Neuronal stem cell (in vitro differentiated cells): ENCODE results near the gene ZNF280B.
"Not testable (repeated sequence)": the region's sequence is repeated elsewhere in the genome, so short reads cannot be mapped to it uniquely, and the experiment has no call there.

Source experiments
- DNase-seq: peaks from one replicate; pipeline ENCODE4 v3.0.0-alpha.2; 2013; ENCODE audit warnings: low spot score
- H2AFZ ChIP-seq: one replicate; pipeline ENCODE4 v1.6.1; 2013; ENCODE audit warnings: mild to moderate bottlenecking, low read length, inconsistent platforms
- H2AK5ac ChIP-seq: 2 replicates; pipeline ENCODE4 v1.6.1; 2013; ENCODE audit warnings: low read depth, mild to moderate bottlenecking, inconsistent platforms, low read length, moderate library complexity, mixed read lengths
- H2BK120ac ChIP-seq: 2 replicates; pipeline ENCODE4 v1.6.1; 2013; ENCODE audit warnings: low read depth, mild to moderate bottlenecking, inconsistent platforms, low read length, moderate library complexity, mixed read lengths
- H2BK12ac ChIP-seq: one replicate; pipeline ENCODE4 v1.6.1; 2013; ENCODE audit warnings: low read length, inconsistent platforms
- H2BK15ac ChIP-seq: 2 replicates; pipeline ENCODE4 v1.6.1; 2013; ENCODE audit warnings: mild to moderate bottlenecking, low read length, inconsistent platforms, mixed read lengths
- H2BK5ac ChIP-seq: one replicate; pipeline ENCODE4 v1.6.1; 2013; ENCODE audit warnings: inconsistent platforms, mild to moderate bottlenecking, low read length, moderate library complexity
- H3K14ac ChIP-seq: one replicate; pipeline ENCODE4 v1.6.1; 2013; ENCODE audit warnings: low read length, inconsistent platforms
- H3K18ac ChIP-seq: 2 replicates; pipeline ENCODE4 v1.6.1; 2013; ENCODE audit warnings: low read length, inconsistent platforms
- H3K23ac ChIP-seq: 2 replicates; pipeline ENCODE4 v1.6.1; 2013; ENCODE audit warnings: low read depth, mild to moderate bottlenecking, mixed read lengths, low read length, inconsistent platforms; ENCODE audit not compliant: poor library complexity
- H3K27ac ChIP-seq: replicated peaks from 3 replicates; pipeline ENCODE4 v1.5.1; 2013; ENCODE audit warnings: low read length, inconsistent platforms
- H3K27me3 ChIP-seq, 3 experiments: 2 replicates each; pipeline ENCODE4 v1.6.1; 2013; ENCODE audit warnings: low read length in 3 of 3, mild to moderate bottlenecking in 2 of 3, inconsistent platforms in 1 of 3, low read depth in 1 of 3, mixed read lengths in 1 of 3, moderate library complexity in 1 of 3; ENCODE audit not compliant: control insufficient read depth in 3 of 3, insufficient read depth in 3 of 3
- H3K36me3 ChIP-seq, 2 donors: replicated peaks in 1 of 2; 2 replicates each; pipeline ENCODE4 v1.6.1; 2013; ENCODE audit warnings: low read length in 2 of 2; ENCODE audit not compliant: control insufficient read depth in 2 of 2, insufficient read depth in 2 of 2
- H3K4ac ChIP-seq: 2 replicates; pipeline ENCODE4 v1.6.1; 2013; ENCODE audit warnings: inconsistent platforms, mild to moderate bottlenecking, low read length, moderate library complexity
- H3K4me1 ChIP-seq, 2 donors: 1 replicate in 1 of 2; 2 replicates in 1 of 2; pipeline ENCODE4 v1.6.1; 2013; ENCODE audit warnings: low read length in 2 of 2, low read depth in 1 of 2; ENCODE audit not compliant: control insufficient read depth in 2 of 2, insufficient read depth in 1 of 2
- H3K4me2 ChIP-seq: one replicate; pipeline ENCODE4 v1.6.1; 2013; ENCODE audit warnings: mild to moderate bottlenecking, low read length, inconsistent platforms; ENCODE audit not compliant: insufficient read depth, poor library complexity, severe bottlenecking
- H3K4me3 ChIP-seq, 2 donors: 2 replicates each; pipeline ENCODE4 v1.5.1; 2013; ENCODE audit warnings: low read length in 2 of 2, mild to moderate bottlenecking in 2 of 2, inconsistent platforms in 1 of 2, moderate library complexity in 1 of 2
- H3K79me1 ChIP-seq: one replicate; pipeline ENCODE4 v1.6.1; 2013; ENCODE audit warnings: low read depth, mild to moderate bottlenecking, inconsistent platforms, low read length, moderate library complexity
- H3K9ac ChIP-seq: one replicate; pipeline ENCODE4 v1.6.1; 2013; ENCODE audit warnings: mild to moderate bottlenecking, low read depth, low read length, inconsistent platforms; ENCODE audit not compliant: poor library complexity
- H3K9me3 ChIP-seq, 2 donors: replicated peaks in 1 of 2; 2 replicates each; pipeline versions ENCODE3 to v1.6.1; 2013; ENCODE audit warnings: low read length in 2 of 2, mild to moderate bottlenecking in 2 of 2, inconsistent platforms in 1 of 2, low read depth in 1 of 2, mixed read lengths in 1 of 2, moderate library complexity in 1 of 2; ENCODE audit not compliant: control insufficient read depth in 2 of 2, insufficient read depth in 1 of 2
- H4K8ac ChIP-seq: one replicate; pipeline ENCODE4 v1.6.1; 2013; ENCODE audit warnings: low read depth, mild to moderate bottlenecking, inconsistent platforms, low read length, moderate library complexity
- H4K91ac ChIP-seq: one replicate; pipeline ENCODE4 v1.6.1; 2013; ENCODE audit warnings: low read length, low read depth, mild to moderate bottlenecking, inconsistent platforms; ENCODE audit not compliant: poor library complexity
- WGBS, 2 donors: extraction: QIAGEN DNeasy Blood & Tissue Kit; methylation state at CpG; one replicate each; pipeline ENCODE4 v1.1.7; 2013; ENCODE audit warnings: missing lambda C conversion rate in 2 of 2, mixed read lengths in 1 of 2; ENCODE audit not compliant: insufficient read length in 2 of 2, insufficient replicate concordance in 1 of 2; ENCODE audit errors: extremely low coverage in 2 of 2; 5-methylcytosine and 5-hydroxymethylcytosine counted together

Gene ZNF280B

DNA sequence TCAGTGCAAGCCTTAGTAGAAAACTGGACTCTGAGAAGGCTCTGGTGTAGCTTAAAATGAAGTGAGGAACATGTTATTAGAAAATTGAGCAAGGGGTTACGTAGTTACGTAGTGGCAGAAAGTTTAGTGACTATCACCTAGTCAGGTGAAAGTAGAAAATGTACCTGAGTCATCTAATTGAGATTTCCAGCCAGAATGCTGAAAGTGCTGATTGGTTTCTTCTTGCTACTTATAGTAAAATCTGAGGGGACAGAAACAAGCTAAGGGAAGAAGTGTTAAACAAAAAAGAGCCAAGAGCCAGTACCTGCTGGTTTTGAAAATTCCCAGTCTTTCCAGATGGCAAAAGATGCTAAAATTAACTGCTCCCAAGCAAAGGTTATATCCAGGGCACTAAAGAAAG lies 29.4 kb downstream of the ZNF280B start:
- H4K8ac ChIP-seq: no peak overlapping the region

DNA sequence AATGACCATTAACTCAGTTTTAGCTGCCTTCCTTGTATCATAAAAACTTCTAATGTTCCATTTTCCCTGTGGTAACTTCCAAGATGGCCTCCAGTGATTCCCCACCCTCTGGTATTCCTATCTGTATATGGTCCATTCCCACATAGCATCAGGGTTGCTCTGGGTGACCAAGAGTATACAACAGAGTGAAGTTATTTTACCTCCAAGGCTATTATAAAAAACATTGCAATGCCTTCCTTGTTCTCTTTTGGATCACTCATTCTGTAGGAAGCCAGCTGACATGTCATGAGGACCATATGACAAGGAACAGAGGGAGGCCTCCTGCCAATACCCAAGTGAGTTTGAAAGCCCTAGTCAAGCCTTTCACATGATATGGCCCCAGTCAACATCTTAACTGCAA lies 30.1 kb downstream of the ZNF280B start:
- Histone ChIP-seq H2BK120ac (no peak overlapping the region), H2AFZ (peak overlapping the region; percentile 71), H3K9me3 (no peaks in the 10 kb centered on the region), H4K91ac (no peak overlapping the region), H3K4me3 (no peak overlapping the region), H3K4me2 (no peak overlapping the region), H2AK5ac (no peak overlapping the region), H3K14ac (no peak overlapping the region), H3K27ac (no peak overlapping the region), H2BK5ac (no peak overlapping the region), H2BK12ac (no peak overlapping the region), H3K4me1 (peaks cover 4 to 9% of the 10 kb centered on the region in 2 donors), H4K8ac (no peak overlapping the region), H3K18ac (no peak overlapping the region), H3K79me1 (no peaks in the 10 kb centered on the region), H3K9ac (no peak overlapping the region), H2BK15ac (no peak overlapping the region), H3K4ac (no peak overlapping the region), H3K27me3 (no peaks in the 10 kb centered on the region), H3K23ac (no peak overlapping the region), H3K36me3 (no peaks in the 10 kb centered on the region)
- DNase-seq: no peak

More for the DNA sequence above, 29.4 kb downstream of the ZNF280B start:
- Histone ChIP-seq H4K91ac (no peak overlapping the region), H2BK12ac (no peak overlapping the region), H3K4me1 (peaks cover 4 to 9% of the 10 kb centered on the region in 2 donors), H2AK5ac (no peak overlapping the region), H3K9ac (no peak overlapping the region), H3K79me1 (no peaks in the 10 kb centered on the region), H3K14ac (no peak overlapping the region), H2BK120ac (no peak overlapping the region), H2AFZ (no peak overlapping the region), H2BK15ac (no peak overlapping the region), H3K23ac (no peak overlapping the region), H3K36me3 (peaks cover 0 to 4% of the 10 kb centered on the region in 2 donors), H2BK5ac (no peak overlapping the region), H3K4ac (no peak overlapping the region), H3K18ac (no peak overlapping the region), H3K9me3 (no peaks in the 10 kb centered on the region), H3K27ac (no peak overlapping the region), H3K4me3 (no peak overlapping the region), H3K27me3 (no peaks in the 10 kb centered on the region), H3K4me2 (no peak overlapping the region)
- WGBS, 2 donors: no CpG with 5 or more reads among the region's 2 CpGs
- no peak for DNase-seq

GRCh38 chr22:22474733-22475132 lies 33.8 kb downstream of the ZNF280B start:
- Histone ChIP-seq H3K14ac (no peak overlapping the region), H3K4me3 (no peak overlapping the region), H2AK5ac (no peak overlapping the region), H2BK5ac (no peak overlapping the region), H3K18ac (no peak overlapping the region), H2BK12ac (no peak overlapping the region), H2BK120ac (no peak overlapping the region), H3K27me3 (no peaks in the 10 kb centered on the region), H3K27ac (no peak overlapping the region), H4K91ac (no peak overlapping the region), H2BK15ac (no peak overlapping the region), H3K4me2 (no peak overlapping the region), H3K9me3 (no peaks in the 10 kb centered on the region), H3K4ac (no peak overlapping the region), H3K79me1 (no peaks in the 10 kb centered on the region), H3K9ac (no peak overlapping the region), H3K36me3 (no peaks in the 10 kb centered on the region), H2AFZ (peak overlapping the region; percentile 6), H3K23ac (no peak overlapping the region), H3K4me1 (peaks cover 4 to 9% of the 10 kb centered on the region in 2 donors), H4K8ac (no peak overlapping the region)
- no peak for DNase-seq
- no CpG with 5 or more reads among the region's 2 CpGs for WGBS, 2 donors

DNA sequence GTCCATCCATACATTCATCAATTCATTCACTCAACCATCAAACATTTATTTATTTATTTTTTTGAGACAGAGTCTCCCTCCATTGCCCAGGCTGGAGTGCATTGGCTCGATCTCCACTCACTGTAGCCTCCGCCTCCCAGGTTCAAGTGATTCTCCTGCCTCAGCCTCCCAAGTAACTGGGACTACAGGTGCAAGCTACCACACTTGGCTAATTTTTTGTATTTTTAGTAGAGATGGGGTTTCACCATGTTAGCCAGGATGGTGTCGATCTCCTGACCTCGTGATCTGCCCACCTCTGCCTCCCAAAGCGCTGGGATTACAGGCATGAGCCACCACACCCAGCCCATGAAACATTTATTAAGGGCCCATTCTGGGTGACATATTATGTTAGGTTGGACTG lies 37.4 kb downstream of the ZNF280B start:
- not testable (repeated sequence) for H3K4ac ChIP-seq, H3K9ac ChIP-seq, H4K8ac ChIP-seq, H3K23ac ChIP-seq, H2AK5ac ChIP-seq, H3K14ac ChIP-seq, H3K18ac ChIP-seq, H3K36me3 ChIP-seq, H2BK5ac ChIP-seq, H3K27ac ChIP-seq, H3K4me2 ChIP-seq, H2AFZ ChIP-seq, H3K4me1 ChIP-seq, H2BK12ac ChIP-seq, DNase-seq, H2BK120ac ChIP-seq, H3K79me1 ChIP-seq, H3K9me3 ChIP-seq, H3K4me3 ChIP-seq, H4K91ac ChIP-seq, H3K27me3 ChIP-seq, H2BK15ac ChIP-seq
- WGBS, 2 donors: no CpG with 5 or more reads among the region's 5 CpGs
